Esophagus squamous epithelium (tissue), 4 donors: ENCODE measurements around the gene TBX2.

Experiments used
- POLR2A ChIP-seq, 4 donors: fragments of 450-650 bp; IDR thresholded peaks; one replicate each; pipeline ENCODE4 v1.6.1; 2017; ENCODE audit warnings: antibody characterized with exemption in 4 of 4, mild to moderate bottlenecking in 4 of 4, moderate library complexity in 3 of 4
- TF ChIP-seq, protein P1 (sequence below), 6 experiments: fragments of 450-650 bp in 4 of 6; fragments of 200-600 bp in 2 of 6; sonication (generic) in 2 of 6; IDR thresholded peaks; one replicate each; pipeline ENCODE4 v1.5.1; 2016 to 2019; ENCODE audit warnings: antibody characterized with exemption in 6 of 6, mild to moderate bottlenecking in 4 of 6, moderate library complexity in 4 of 6

DNA sequence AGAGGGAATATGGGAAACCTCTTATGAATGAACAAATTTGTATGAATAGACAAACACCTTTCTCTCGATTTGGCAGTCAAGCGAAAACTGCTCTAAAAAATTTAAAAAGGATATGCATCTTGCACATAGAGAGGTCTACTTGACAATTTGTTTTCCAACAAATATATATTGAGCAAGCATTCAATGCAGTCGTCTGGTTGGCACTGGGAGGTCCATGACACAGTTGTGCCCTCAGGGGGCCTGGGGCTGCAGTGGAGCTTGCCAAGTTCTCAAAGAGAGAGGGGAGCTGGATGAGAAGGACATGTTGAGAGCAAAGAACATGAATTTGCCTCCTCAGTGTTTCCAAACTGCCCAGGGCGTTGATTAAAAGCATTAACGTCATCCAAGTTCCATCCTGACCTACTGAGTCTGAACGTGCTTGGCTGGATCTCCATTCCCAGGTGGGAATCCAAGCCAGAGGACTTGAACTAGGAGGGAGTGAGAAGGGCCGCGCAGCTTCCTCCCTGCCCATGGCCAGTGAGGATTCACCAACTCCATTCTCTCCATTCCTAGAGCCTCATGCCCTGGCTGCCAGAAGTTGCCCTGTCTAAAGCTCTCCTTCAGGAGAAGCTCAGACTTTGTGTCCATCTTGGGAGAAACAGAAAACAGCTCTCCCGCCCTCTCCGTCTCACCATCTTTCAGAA lies 24.5 kb downstream of the TBX2 start:
- TF ChIP-seq POLR2A (IDR thresholded peaks at IDR 0.05): no peak
- TF ChIP-seq, protein P1, sequence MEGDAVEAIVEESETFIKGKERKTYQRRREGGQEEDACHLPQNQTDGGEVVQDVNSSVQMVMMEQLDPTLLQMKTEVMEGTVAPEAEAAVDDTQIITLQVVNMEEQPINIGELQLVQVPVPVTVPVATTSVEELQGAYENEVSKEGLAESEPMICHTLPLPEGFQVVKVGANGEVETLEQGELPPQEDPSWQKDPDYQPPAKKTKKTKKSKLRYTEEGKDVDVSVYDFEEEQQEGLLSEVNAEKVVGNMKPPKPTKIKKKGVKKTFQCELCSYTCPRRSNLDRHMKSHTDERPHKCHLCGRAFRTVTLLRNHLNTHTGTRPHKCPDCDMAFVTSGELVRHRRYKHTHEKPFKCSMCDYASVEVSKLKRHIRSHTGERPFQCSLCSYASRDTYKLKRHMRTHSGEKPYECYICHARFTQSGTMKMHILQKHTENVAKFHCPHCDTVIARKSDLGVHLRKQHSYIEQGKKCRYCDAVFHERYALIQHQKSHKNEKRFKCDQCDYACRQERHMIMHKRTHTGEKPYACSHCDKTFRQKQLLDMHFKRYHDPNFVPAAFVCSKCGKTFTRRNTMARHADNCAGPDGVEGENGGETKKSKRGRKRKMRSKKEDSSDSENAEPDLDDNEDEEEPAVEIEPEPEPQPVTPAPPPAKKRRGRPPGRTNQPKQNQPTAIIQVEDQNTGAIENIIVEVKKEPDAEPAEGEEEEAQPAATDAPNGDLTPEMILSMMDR (IDR thresholded peaks at IDR 0.05): no peak
